Measurements from ENCODE around the gene OXT. TPM values are rescaled to one million over a fixed set of nuclear protein-coding genes. Genes with fewer than 3 reads are reported as not detected.

The OXT gene
- total RNA-seq, 2 donors from 2014 or later: not detected

- peak; percentile 78 for DNase-seq (ENCODE audit: low spot score)
- intact Hi-C loops (cut with DNase I): no loop called here
Observed at GRCh38 chr20:3082306-3082951, 11.0 kb downstream of the OXT start.

GRCh38 chr20:3082955-3083952 is 11.8 kb downstream of the OXT start:
- intact Hi-C loops (cut with DNase I): no loop called here
- DNase-seq (ENCODE audit: low spot score): peak; percentile 80

GRCh38 chr20:3084283-3084985 is 13.0 kb downstream of the OXT start, which contains the start of gene AVP:
Gene AVP (minus strand): TSS chr20:3084724. CDS start chr20:3084674, 50 bp downstream.
- peak; percentile 72 for DNase-seq (ENCODE audit: low spot score)
- intact Hi-C loops (cut with DNase I): no loop called here

- DNase-seq (ENCODE audit: low spot score): no peak
- intact Hi-C loops (cut with DNase I): no loop called here
Observed at GRCh38 chr20:3084986-3085360, 13.6 kb downstream of the OXT start.

- peak; percentile 32 for DNase-seq (ENCODE audit: low spot score)
- intact Hi-C loops (cut with DNase I): no loop called here
Observed at GRCh38 chr20:3085571-3086072, 14.2 kb downstream of the OXT start.

- DNase-seq (ENCODE audit: low spot score): no peak
- intact Hi-C loops (cut with DNase I): no loop called here
Observed at GRCh38 chr20:3088031-3088430, 16.6 kb downstream of the OXT start.

DNA sequence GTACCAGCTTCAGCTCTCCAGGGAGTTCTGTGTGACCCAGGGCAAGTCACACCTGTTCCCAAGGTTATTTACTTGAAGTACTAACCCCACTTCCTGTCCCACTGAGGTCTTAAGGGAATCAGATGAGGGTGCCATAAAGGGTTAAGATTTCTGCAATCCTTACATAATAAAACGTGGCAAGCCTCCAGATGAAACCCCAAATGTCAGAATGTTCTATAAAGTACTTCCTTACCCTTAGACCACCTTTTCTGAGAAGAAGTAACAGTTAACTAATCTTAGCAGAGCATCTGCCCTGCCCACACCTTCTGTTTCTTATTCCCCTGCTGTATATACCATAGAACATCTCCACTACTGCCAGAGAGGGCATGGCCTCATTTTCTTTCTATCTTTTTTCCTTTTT is 19.1 kb downstream of the OXT start:
- intact Hi-C loops (cut with DNase I): no loop called here
- DNase-seq (ENCODE audit: low spot score): no peak

DNA sequence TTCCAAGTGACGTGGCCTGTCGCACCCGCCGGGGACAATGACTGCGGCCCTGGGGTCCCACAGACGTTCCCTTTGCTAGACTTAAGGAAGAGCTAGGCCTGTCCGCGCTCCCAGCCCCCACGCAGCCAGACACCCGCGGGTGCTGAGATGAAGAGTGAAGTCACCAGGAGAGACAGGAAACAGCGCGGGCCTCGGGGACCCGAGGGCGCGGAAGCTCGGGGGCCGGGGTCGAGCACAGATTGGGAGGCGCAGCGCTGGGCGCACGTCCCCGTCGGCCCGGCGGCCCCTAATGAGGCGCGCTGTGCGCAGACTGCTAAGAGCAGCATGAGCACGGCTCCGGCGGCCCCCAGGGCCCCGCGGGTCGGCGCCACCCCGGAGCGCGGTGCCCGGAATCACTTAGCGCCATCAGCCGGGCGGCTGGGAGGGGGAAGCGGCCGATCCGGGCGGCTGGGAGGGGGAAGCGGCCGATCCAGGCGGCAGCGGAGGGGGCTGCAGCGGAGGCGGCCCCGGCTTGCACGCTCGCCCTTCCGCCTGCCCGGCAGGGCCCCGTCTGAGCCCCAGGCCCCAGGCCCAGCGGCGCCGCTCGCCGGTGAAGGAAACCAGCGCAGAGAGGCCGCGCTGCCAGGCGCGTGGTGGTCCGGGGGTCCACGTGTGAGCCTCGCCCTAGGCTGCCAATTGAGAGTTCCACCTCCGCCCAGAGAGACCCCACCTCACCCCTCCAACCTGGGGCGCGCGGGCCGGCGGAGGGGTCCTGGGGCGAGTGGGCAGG is 21.4 kb downstream of the OXT start:
- intact Hi-C loops (cut with DNase I): no loop called here
- no peak for DNase-seq (ENCODE audit: low spot score)

GRCh38 chr20:3093861-3094361 is 22.5 kb downstream of the OXT start:
- intact Hi-C loops (cut with DNase I): no loop called here
- DNase-seq (ENCODE audit: low spot score): no peak

DNA sequence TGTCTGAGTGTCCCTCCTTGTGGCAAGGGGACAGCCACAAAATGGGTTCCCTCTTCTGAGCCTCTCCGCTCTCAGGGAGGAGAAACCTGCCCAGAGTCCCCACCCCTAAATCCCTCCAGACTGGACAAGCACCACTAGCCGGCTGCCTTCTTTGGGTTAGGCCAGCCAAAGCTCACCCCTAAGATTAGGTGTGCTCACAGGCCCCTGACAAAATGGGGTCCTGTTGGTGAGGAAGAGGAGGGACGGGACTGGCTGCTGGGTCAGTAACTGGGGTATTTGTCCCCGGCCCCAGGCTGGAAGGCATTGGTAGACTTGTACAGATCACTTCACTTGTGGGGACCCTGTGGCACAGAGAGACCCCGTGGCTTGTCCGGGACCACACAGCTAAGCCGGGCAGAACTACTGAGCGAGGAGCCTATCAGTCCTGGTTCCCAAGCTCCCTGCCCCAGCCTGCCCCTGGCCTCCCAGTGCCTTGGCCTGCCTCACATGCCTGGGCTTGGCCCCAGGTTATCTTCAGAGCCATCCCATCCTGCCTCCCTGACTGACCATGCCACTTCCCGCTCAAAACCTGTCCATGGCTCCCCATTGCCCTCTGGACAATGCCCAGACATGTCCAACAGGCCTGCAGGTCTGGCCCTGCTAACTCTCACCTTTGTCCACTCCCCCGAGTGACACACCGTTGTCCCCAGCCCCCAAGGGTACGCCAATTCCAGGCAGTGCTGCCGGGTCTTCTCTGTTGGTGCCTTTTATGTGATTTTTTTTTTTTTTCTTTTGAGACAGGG is 23.6 kb downstream of the OXT start:
- intact Hi-C loops (cut with DNase I): no loop called here
- no peak for DNase-seq (ENCODE audit: low spot score)

- intact Hi-C loops (cut with DNase I): no loop called here
- no peak for DNase-seq (ENCODE audit: low spot score)
Observed at GRCh38 chr20:3100480-3100879, 29.1 kb downstream of the OXT start.

DNA sequence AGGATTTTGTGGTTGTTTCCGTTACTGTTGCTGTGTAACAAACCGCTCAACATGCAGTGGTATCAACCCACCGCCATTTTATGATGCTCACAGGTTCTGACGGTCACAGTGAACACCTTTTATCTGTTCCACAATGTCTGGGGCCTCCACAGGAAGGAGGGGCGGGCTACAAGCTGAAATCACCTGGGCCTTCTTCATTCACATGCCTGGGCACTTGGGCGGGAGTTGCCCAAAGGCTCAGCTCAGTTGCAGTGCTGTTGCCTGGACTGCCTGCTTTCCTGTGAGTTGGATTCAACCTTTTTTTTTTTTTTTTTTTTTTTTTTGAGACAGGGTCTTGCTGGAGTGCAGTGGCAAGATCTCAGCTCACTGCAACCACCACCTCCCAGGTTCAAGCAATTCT is 29.8 kb downstream of the OXT start:
- intact Hi-C loops (cut with DNase I): no loop called here

GRCh38 chr20:3101737-3102574 is 30.5 kb downstream of the OXT start:
- intact Hi-C loops (cut with DNase I): no loop called here
- DNase-seq (ENCODE audit: low spot score): no peak

More for the DNA sequence above, 29.8 kb downstream of the OXT start:
- no peak for DNase-seq (ENCODE audit: low spot score)

GRCh38 chr20:3102575-3103368 is 31.4 kb downstream of the OXT start:
- intact Hi-C loops (cut with DNase I): no loop called here
- no peak for DNase-seq (ENCODE audit: low spot score)

DNA sequence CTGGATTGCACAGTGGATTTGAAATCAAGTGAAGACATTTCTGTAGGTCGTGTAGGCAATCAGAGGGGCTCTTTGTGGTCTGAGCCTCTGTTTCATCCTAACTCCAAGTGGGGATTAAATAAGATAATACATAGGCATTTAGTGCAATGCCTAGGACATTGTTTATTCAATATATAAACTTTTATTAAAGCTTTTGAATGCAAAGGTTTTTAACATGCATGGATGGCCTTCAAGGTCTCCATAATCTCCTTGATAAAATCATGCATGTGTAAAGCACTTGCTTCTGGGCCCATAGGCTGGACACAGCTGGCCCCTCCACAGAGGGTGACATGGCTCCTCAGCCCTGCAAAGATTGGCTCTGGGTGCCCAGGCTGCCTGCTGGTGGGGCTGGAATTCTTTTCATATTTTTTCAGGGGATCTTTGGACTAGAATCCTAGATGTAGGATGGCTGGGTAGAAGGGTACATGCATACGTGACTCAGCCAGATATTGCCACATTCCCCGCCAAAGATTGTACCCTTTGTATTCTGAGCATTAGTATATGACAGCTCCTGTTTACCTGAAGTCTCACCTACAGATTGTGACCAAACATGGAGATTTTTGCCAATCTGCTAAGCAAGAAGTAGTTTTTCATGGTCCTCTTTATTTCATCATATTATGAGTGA is 32.1 kb downstream of the OXT start:
- DNase-seq (ENCODE audit: low spot score): no peak
- intact Hi-C loops (cut with DNase I): no loop called here

All from posterior vena cava (tissue), 2 donors.